Measurements from ENCODE around the gene PKD2L1.

DNA sequence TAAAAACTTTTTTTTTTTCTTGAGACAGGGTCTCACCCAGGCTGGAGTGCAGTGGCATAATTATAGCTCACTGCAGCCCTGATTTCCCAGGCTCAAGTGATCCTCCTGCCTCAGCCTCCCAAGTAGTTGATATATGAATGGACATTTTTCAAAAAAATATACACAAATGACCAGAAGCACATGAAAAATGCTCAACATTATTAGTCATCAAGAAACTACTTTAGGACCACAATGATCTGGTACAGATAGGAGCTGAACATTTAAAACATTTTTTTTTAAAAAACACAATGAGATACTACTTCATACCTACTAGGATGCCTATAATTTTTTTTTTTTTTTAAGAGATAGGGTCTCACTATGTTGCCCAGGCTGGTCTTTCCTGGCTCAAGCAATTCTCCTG is 38.7 kb upstream of the PKD2L1 start:
- TF ChIP-seq CTCF (IDR thresholded peaks at IDR 0.05; ENCODE audit: insufficient read depth, low read length, poor library complexity, severe bottlenecking) (no peak), EZH2phosphoT487 (conservative IDR thresholded peaks at IDR 0.05; ENCODE audit: low read length) (no peak)
